ENCODE results near the gene SIRT2. TPM values are rescaled to one million over a fixed set of nuclear protein-coding genes. Genes with fewer than 3 reads are reported as not detected.

The SIRT2 gene
- polyA plus RNA-seq, 1 donor from 2014 or later: 102 TPM

- H2AFZ ChIP-seq (ENCODE audit: low read depth, low read length): no peak overlapping the region
- no peaks in the 10 kb centered on the region for H3K36me3 ChIP-seq (ENCODE audit: insufficient read depth, low read length)
- H3K4me2 ChIP-seq (ENCODE audit: low read length): no peak overlapping the region
- TF ChIP-seq REST (IDR thresholded peaks at IDR 0.05; ENCODE audit: borderline replicate concordance): no peak
- no peak for TF ChIP-seq CTCF (IDR thresholded peaks at IDR 0.05; ENCODE audit: poor library complexity, severe bottlenecking)
- no peak for TF ChIP-seq SMC3 (conservative IDR thresholded peaks at IDR 0.05; ENCODE audit: poor library complexity)
- no peak for TF ChIP-seq MXI1 (conservative IDR thresholded peaks at IDR 0.05; ENCODE audit: poor library complexity, severe bottlenecking)
- no peak for TF ChIP-seq EZH2 (IDR thresholded peaks at IDR 0.05; ENCODE audit: borderline replicate concordance, insufficient read depth, low read length, poor library complexity, severe bottlenecking)
- TF ChIP-seq EP300 (conservative IDR thresholded peaks at IDR 0.05; ENCODE audit: poor library complexity, severe bottlenecking): no peak
- no peak for TF ChIP-seq TAF1 (IDR thresholded peaks at IDR 0.05; ENCODE audit: low read depth)
- TF ChIP-seq RAD21 (conservative IDR thresholded peaks at IDR 0.05): no peak
- no peak for TF ChIP-seq POLR2AphosphoS5 (IDR thresholded peaks at IDR 0.05)
- H3K9me2 ChIP-seq (ENCODE audit: insufficient read depth, low read length): no peaks in the 10 kb centered on the region
- no peak overlapping the region for H3K9ac ChIP-seq (ENCODE audit: low read length)
- no peak overlapping the region for H3K4me3 ChIP-seq (ENCODE audit: low read length)
- H3F3A ChIP-seq (ENCODE audit: insufficient read depth, low read length, poor library complexity, severe bottlenecking): no peaks in the 10 kb centered on the region
- H3K79me2 ChIP-seq (replicated peaks; ENCODE audit: insufficient read depth, low read length): no peaks in the 10 kb centered on the region
- H3K27ac ChIP-seq (ENCODE audit: low read length): no peak overlapping the region
- H4K20me1 ChIP-seq (ENCODE audit: insufficient read depth): no peaks in the 10 kb centered on the region
- H3K9me3 ChIP-seq (ENCODE audit: low read length): no peaks in the 10 kb centered on the region
- H3K27me3 ChIP-seq (ENCODE audit: insufficient read depth, low read depth, low read length): no peaks in the 10 kb centered on the region
These were observed 18.1 kb upstream of the SIRT2 start for GRCh38 chr19:38917516-38917915.

GRCh38 chr19:38915329-38916321 lies 16.2 kb upstream of the SIRT2 start:
- Histone ChIP-seq H3K9me2 (ENCODE audit: insufficient read depth, low read length) (no peaks in the 10 kb centered on the region), H3K27ac (ENCODE audit: low read length) (no peak overlapping the region), H4K20me1 (ENCODE audit: insufficient read depth) (no peaks in the 10 kb centered on the region), H3K36me3 (ENCODE audit: insufficient read depth, low read length) (no peaks in the 10 kb centered on the region), H3K9me3 (ENCODE audit: low read length) (no peaks in the 10 kb centered on the region), H3K4me3 (ENCODE audit: low read length) (no peak overlapping the region), H3F3A (ENCODE audit: insufficient read depth, low read length, poor library complexity, severe bottlenecking) (no peaks in the 10 kb centered on the region), H3K27me3 (ENCODE audit: insufficient read depth, low read depth, low read length) (no peaks in the 10 kb centered on the region), H3K79me2 (replicated peaks; ENCODE audit: insufficient read depth, low read length) (no peaks in the 10 kb centered on the region), H3K9ac (ENCODE audit: low read length) (no peak overlapping the region), H3K4me2 (ENCODE audit: low read length) (no peak overlapping the region), H2AFZ (ENCODE audit: low read depth, low read length) (no peak overlapping the region)
- TF ChIP-seq CTCF (IDR thresholded peaks at IDR 0.05; ENCODE audit: poor library complexity, severe bottlenecking) (no peak), MXI1 (conservative IDR thresholded peaks at IDR 0.05; ENCODE audit: poor library complexity, severe bottlenecking) (no peak), SMC3 (conservative IDR thresholded peaks at IDR 0.05; ENCODE audit: poor library complexity) (no peak), RAD21 (conservative IDR thresholded peaks at IDR 0.05) (no peak), REST (IDR thresholded peaks at IDR 0.05; ENCODE audit: borderline replicate concordance) (no peak), EZH2 (IDR thresholded peaks at IDR 0.05; ENCODE audit: borderline replicate concordance, insufficient read depth, low read length, poor library complexity, severe bottlenecking) (no peak), TAF1 (IDR thresholded peaks at IDR 0.05; ENCODE audit: low read depth) (no peak), POLR2AphosphoS5 (IDR thresholded peaks at IDR 0.05) (no peak), EP300 (conservative IDR thresholded peaks at IDR 0.05; ENCODE audit: poor library complexity, severe bottlenecking) (no peak)
